Measurements from ENCODE around the gene NAA10.

NAA10 gene

GRCh38 chrX:153902385-153902784, 32.5 kb downstream of the NAA10 start:
- Histone ChIP-seq H3K4me3 (ENCODE audit: low read depth, low read length) (no peak overlapping the region), H3K4me1 (ENCODE audit: control insufficient read depth, insufficient read depth, low read length) (no peaks in the 10 kb centered on the region), H3K27ac (ENCODE audit: extremely low read depth, low read depth, low read length) (no peak overlapping the region), H3K36me3 (ENCODE audit: control insufficient read depth in 2 of 2, insufficient read depth in 1 of 2, low read length in 2 of 2) (no peaks in the 10 kb centered on the region), H3K9me3 (ENCODE audit: control insufficient read depth, insufficient read depth, low read depth, low read length) (no peaks in the 10 kb centered on the region; the same call in 1 of the 2 replicates)
- TF ChIP-seq GLIS1 (tag by site-specific recombination; IDR thresholded peaks at IDR 0.05) (peak; percentile 58; the same call in 1 of the 2 replicates), ZNF549 (tag by site-specific recombination; IDR thresholded peaks at IDR 0.05) (no peak), KLF1 (tag by site-specific recombination; IDR thresholded peaks at IDR 0.05) (peak; percentile 91), ZNF623 (tag by site-specific recombination; IDR thresholded peaks at IDR 0.05) (no peak), ZBTB11 (tag by site-specific recombination; conservative IDR thresholded peaks at IDR 0.05; ENCODE audit: low read depth) (no peak), ZIC2 (tag by site-specific recombination; IDR thresholded peaks at IDR 0.05) (peak; percentile 61), ZBTB44 (tag by site-specific recombination; IDR thresholded peaks at IDR 0.05) (no peak), ZBTB1 (tag by site-specific recombination; IDR thresholded peaks at IDR 0.05) (no peak), ZNF157 (tag by site-specific recombination; IDR thresholded peaks at IDR 0.05) (no peak), GLIS2 (tag by site-specific recombination; IDR thresholded peaks at IDR 0.05) (peak; percentile 41; the same call in 1 of the 2 replicates), KLF17 (tag by site-specific recombination; IDR thresholded peaks at IDR 0.05) (peak; percentile 97), ZNF48 (tag by site-specific recombination; IDR thresholded peaks at IDR 0.05) (no peak), REST (tag by site-specific recombination; IDR thresholded peaks at IDR 0.05) (no peak)
- CTCF ChIA-PET = no interaction called here
- POLR2A ChIA-PET = no interaction called here

GRCh38 chrX:153901753-153902140, 33.1 kb downstream of the NAA10 start:
- CTCF ChIA-PET = no interaction called here
- Histone ChIP-seq H3K4me3 (ENCODE audit: low read depth, low read length) (no peak overlapping the region), H3K4me1 (ENCODE audit: control insufficient read depth, insufficient read depth, low read length) (no peaks in the 10 kb centered on the region), H3K36me3 (ENCODE audit: control insufficient read depth in 2 of 2, insufficient read depth in 1 of 2, low read length in 2 of 2) (no peaks in the 10 kb centered on the region), H3K9me3 (ENCODE audit: control insufficient read depth, insufficient read depth, low read depth, low read length) (no peaks in the 10 kb centered on the region; the same call in 1 of the 2 replicates), H3K27ac (ENCODE audit: extremely low read depth, low read depth, low read length) (no peak overlapping the region)
- POLR2A ChIA-PET = interaction anchor here (1.2 kb wide), 1 partner anchor 26 kb away, joined by 3 read pairs; no protein-coding TSS in a partner anchor
- TF ChIP-seq ZNF335 (tag by site-specific recombination; conservative IDR thresholded peaks at IDR 0.05) = peak; percentile 41; the same call in 1 of the 2 replicates
- 0 out of 2 replicates have a peak, but pooled peaks have one; percentile 0 for TF ChIP-seq ZNF658 (tag by site-specific recombination; IDR thresholded peaks at IDR 0.05)
- no peak for TF ChIP-seq INSM2 (tag by site-specific recombination; IDR thresholded peaks at IDR 0.05)
- TF ChIP-seq ZBTB6 (tag by site-specific recombination; IDR thresholded peaks at IDR 0.05) = no peak
- peak; percentile 87 for TF ChIP-seq PRDM10 (tag by site-specific recombination; IDR thresholded peaks at IDR 0.05)
- TF ChIP-seq SCRT1 (tag by site-specific recombination; IDR thresholded peaks at IDR 0.05; ENCODE audit: borderline replicate concordance) = no peak
